WI38 (cell line): ENCODE measurements around the gene TMEM14B.

Experiments used
- H3K4me3 ChIP-seq: 2 replicates; pipeline ENCODE4 v1.5.1; 2011; ENCODE audit warnings: low read depth, mild to moderate bottlenecking, control low read depth, low read length
- CTCF ChIP-seq: IDR thresholded peaks from 2 replicates; pipeline ENCODE4 v1.5.1; 2012; ENCODE audit warnings: low read depth, mild to moderate bottlenecking, control low read depth, low read length

TMEM14B gene

GRCh38 chr6:10771371-10771894, 23.8 kb downstream of the TMEM14B start:
- H3K4me3 ChIP-seq: no peak overlapping the region
- no peak for TF ChIP-seq CTCF

GRCh38 chr6:10778230-10778629, 30.6 kb downstream of the TMEM14B start:
- TF ChIP-seq CTCF: no peak
- H3K4me3 ChIP-seq: no peak overlapping the region

GRCh38 chr6:10779076-10779475, 31.5 kb downstream of the TMEM14B start:
- no peak overlapping the region for H3K4me3 ChIP-seq
- no peak for TF ChIP-seq CTCF

- TF ChIP-seq CTCF: no peak
- no peak overlapping the region for H3K4me3 ChIP-seq
Observed at GRCh38 chr6:10791673-10792072, 44.1 kb downstream of the TMEM14B start.

- TF ChIP-seq CTCF: no peak
- H3K4me3 ChIP-seq: no peak overlapping the region
Observed at GRCh38 chr6:10792101-10792500, 44.5 kb downstream of the TMEM14B start.

GRCh38 chr6:10793035-10793434, 45.4 kb downstream of the TMEM14B start:
- TF ChIP-seq CTCF: no peak
- H3K4me3 ChIP-seq: no peak overlapping the region

- TF ChIP-seq CTCF: no peak
- H3K4me3 ChIP-seq: no peak overlapping the region
Observed at GRCh38 chr6:10793695-10794094, 46.1 kb downstream of the TMEM14B start.
